GM21367 (cell line): ENCODE data around the gene KRTAP4-4.
"Not testable (repeated sequence)": the region's sequence is repeated elsewhere in the genome, so short reads cannot be mapped to it uniquely, and the experiment has no call there.

Source experiments
- ATAC-seq: cut with Tn5 transposase; IDR thresholded peaks from one replicate; pipeline ENCODE4 v1.9.1; 2021; ENCODE audit not compliant: unreplicated experiment

The KRTAP4-4 gene

GRCh38 chr17:41160648-41161047 lies at the start of gene KRTAP4-4:
Gene KRTAP4-4 (minus strand): TSS chr17:41160748. CDS start chr17:41160691, 57 bp downstream.
- no peak for ATAC-seq

GRCh38 chr17:41199421-41200078 lies 39.0 kb upstream of the KRTAP4-4 start:
- ATAC-seq = no peak

DNA sequence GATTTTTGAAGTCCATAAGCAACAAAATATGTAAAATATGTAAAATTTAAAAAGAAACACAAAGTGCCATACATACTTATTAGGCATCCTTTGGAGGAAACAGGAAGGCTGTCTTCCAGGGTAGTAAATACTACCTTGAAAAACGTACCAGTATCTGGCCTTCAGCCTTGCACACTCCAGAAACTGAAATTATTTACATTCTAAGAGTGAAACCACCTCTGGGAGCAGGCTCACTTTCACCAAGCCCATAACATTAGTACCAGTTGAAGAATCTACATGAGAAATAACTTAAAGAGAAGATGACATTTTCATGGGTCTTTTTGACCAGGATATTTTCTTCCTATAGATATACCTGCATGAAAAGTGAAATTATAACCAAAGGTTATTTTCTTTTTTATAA lies 35.5 kb upstream of the KRTAP4-4 start:
- no peak for ATAC-seq

- no peak for ATAC-seq
These were observed 29.8 kb upstream of the KRTAP4-4 start for GRCh38 chr17:41190328-41190727.

GRCh38 chr17:41189837-41190318 lies 29.3 kb upstream of the KRTAP4-4 start, which contains the start of gene KRTAP9-1:
Gene KRTAP9-1 (plus strand): TSS chr17:41189887. CDS start chr17:41189887, 0 bp downstream.
- ATAC-seq = not testable (repeated sequence)

GRCh38 chr17:41186872-41187271 lies 26.3 kb upstream of the KRTAP4-4 start:
- ATAC-seq = no peak

GRCh38 chr17:41185001-41185400 lies 24.5 kb upstream of the KRTAP4-4 start:
- ATAC-seq = no peak

DNA sequence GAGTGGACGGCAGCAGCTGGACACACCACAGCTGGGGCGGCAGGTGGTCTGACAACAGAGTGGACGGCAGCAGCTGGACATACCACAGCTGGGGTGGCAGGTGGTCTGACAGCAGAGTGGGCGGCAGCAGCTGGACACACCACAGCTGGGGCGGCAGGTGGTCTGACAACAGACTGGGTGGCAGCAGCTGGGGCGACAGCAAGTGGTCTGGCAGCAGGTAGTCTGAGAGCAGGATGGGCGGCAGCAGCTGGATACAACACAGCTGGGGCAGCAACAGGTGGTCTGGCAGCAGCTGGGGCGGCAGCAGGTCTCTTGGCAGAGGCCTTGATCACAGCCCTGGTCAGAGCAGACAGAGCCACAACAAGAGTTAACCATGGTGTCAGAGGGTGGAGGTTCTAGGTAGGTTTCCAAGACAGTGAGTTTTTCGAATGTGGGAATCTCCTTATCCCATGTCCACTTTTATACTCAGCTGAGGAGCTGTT lies 24.0 kb upstream of the KRTAP4-4 start, which contains the start of gene KRTAP4-1:
Gene KRTAP4-1, minus strand, starts transcription at position 432 of the 482 bp plus-strand sequence. Its CDS starts 57 bp downstream, at position 375.
- ATAC-seq = no peak

GRCh38 chr17:41178843-41179616 lies 18.5 kb upstream of the KRTAP4-4 start:
- ATAC-seq = no peak

DNA sequence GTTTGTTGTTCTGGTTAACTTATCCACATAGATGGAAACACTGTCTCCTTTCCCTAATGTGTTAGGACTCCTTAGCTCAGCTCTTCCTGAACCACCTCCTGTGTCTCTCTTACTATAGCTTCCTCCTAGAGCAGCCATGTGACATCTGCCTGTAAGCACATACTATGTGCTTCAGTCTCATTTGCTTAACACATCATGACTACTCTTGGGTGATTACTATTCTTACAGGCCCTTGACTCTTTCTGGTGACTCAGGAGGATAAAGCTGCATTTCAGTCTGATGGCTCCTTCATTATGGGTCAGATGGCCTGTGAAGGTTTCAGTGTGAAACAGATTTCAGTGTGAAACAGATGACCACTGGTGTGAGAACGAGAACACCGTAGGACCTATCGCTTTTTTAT lies 17.8 kb upstream of the KRTAP4-4 start:
- no peak for ATAC-seq

GRCh38 chr17:41177727-41178271 lies 17.3 kb upstream of the KRTAP4-4 start, which contains the start of gene KRTAP4-2:
Gene KRTAP4-2 (minus strand): TSS chr17:41178221. CDS start chr17:41178164, 57 bp downstream.
- ATAC-seq = no peak

DNA sequence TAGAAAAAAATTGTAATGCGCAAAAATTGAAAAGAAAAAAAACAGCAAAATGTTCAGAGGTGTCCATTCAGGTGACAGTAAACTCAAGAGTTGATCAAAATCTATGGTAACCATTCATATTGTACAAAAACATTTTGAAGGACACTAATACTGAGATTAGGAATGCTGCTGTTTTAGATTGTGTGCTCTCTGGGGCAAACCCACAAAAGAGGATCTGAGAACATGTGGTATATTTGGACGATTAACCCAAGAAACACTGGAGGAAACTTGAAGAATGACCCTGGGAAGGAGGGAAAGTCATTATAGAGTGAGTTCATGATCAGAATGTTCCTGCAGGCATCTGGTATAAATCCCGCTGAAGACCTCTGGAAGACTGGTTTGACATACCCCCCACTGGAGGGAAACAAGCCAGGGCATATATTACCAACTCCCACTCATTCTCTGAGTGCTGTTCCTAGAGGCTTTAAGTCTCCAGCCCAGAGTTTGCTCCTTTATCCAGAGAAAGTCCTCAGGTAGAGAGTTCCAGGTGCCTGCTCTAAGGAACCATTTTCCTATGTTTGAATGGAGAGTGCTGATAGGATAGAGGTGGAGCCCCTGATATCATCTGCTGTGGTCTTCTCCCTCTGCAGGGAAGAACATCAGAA lies 16.3 kb upstream of the KRTAP4-4 start:
- ATAC-seq = no peak

- no peak for ATAC-seq
These were observed 11.3 kb upstream of the KRTAP4-4 start for GRCh38 chr17:41171886-41172285.

DNA sequence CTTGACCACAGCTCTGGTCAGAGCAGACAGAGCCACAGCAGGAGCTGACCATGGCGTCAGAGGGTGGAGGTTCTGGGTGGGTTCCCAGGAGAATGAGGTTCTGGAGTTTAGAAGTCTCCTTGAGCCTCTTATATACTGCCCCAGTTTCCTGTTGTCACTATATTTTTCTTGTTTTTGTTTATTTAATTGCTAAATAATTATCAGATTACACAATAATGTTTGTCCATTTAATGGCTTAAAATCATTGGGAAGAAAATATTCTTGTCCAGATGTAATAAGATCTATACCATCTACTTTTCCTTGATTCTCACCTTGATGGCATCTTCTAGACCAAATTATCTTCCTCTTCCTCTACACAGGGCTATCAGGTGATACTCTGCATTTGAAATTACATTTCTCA lies 7.6 kb upstream of the KRTAP4-4 start, which contains the start of gene KRTAP4-3:
Gene KRTAP4-3, minus strand, starts transcription at position 101 of the 400 bp plus-strand sequence. Its CDS starts 49 bp downstream, at position 52.
- ATAC-seq = no peak

DNA sequence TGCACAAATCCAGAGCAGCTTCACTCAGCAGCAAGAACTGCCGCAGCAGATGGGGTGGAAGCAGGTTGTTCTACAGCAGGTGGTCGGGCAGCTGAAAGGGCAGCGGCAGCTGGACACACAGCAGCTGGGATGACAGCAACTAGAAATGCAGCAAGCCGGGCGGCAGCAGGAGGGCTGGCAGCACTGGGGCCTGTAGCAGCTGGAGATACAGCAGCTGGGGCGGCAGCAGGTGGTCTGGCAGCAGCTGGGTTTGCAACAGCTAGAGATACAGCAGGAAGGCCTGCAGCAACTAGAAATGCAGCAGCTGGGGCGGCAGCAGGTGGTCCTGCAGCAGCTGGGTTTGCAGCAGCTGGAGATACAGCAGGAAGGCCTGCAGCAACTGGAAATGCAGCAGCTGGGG lies 7.0 kb upstream of the KRTAP4-4 start:
- no peak for ATAC-seq

DNA sequence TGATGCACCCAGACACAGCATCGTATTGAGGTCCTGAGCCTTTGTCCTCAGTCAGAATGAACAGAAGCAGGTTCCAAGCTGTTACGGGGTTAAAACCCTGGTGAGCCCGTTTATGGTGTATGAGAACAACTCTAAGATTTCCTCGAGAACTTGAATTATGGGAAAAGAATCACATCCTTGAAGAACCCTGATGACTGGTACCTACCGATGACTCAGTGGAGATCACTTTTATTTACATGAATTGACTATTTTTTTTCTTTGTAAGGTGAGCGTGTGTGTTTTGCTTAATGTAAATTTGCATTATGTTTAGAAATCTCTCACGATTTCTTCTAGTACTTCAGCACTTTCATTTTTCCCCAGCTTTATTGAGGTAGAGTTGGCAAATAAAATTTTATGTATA lies 3.3 kb upstream of the KRTAP4-4 start:
- ATAC-seq = no peak

DNA sequence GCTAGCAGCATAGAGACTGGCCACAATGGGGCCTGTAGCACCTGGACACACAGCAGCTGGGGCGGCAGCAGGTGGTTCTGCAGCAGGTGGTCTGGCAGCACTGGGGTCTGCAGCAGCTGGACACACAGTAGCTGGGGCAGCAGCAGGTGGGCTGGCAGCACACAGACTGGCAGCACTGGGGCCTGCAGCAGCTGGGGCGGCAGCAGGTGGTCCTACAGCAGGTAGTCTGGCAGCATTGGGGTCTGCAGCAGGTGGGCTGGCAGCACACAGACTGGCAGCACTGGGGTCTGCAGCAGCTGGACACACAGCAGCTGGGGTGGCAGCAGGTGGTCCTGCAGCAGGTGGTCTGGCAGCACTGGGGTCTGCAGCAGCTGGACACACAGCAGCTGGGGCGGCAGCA lies 358 bp downstream of the KRTAP4-4 start:
- not testable (repeated sequence) for ATAC-seq

- no peak for ATAC-seq
These were observed 6.7 kb downstream of the KRTAP4-4 start for GRCh38 chr17:41153856-41154255.

DNA sequence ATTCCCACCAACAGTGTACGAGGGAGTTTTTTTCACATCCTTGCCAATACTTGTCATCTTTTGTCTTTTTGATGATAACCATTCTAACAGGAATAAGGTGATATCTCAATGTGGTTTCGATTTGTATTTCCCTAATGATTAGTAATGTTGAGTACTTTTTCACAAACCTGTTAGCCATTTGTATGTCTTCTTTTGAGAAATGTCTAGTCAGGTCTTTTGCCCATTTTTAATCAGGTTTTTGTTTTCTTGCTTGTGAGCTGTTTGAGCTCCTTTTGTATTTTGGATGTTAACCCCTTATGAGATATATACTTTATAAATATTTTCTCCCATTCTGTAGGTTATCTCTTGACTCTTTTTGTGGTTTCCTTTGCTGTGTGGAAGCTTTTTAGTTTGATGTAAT lies 9.0 kb downstream of the KRTAP4-4 start:
- ATAC-seq = no peak

GRCh38 chr17:41150026-41150425 lies 10.5 kb downstream of the KRTAP4-4 start:
- ATAC-seq = no peak

DNA sequence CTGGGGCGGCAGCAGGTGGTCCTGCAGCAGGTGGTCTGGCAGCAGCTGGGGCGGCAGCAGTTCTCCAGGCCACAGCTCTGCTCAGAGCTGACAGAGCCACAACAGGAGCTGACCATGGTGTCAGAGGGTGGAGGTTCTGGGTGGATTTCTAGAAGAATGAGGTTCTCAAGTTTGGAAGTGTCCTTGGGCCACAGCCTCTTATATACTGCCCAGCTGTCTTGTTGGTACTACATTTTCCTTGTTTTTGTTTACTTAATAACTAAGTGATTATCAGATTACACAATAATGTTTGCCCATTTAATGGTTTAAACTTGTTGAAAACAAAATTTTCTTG lies 10.9 kb downstream of the KRTAP4-4 start, which contains the start of gene KRTAP4-5:
Gene KRTAP4-5, minus strand, starts transcription at position 174 of the 334 bp plus-strand sequence. Its CDS starts 58 bp downstream, at position 116.
- ATAC-seq = no peak
